Measurements from ENCODE around the gene SLC10A7. TPM values are rescaled to one million over a fixed set of nuclear protein-coding genes. Genes with fewer than 3 reads are reported as not detected.
"Not testable (repeated sequence)": the region's sequence is repeated elsewhere in the genome, so short reads cannot be mapped to it uniquely, and the experiment has no call there.

The SLC10A7 gene
- total RNA-seq, 2 donors from 2014 or later = 10.3 to 14.4 TPM

DNA sequence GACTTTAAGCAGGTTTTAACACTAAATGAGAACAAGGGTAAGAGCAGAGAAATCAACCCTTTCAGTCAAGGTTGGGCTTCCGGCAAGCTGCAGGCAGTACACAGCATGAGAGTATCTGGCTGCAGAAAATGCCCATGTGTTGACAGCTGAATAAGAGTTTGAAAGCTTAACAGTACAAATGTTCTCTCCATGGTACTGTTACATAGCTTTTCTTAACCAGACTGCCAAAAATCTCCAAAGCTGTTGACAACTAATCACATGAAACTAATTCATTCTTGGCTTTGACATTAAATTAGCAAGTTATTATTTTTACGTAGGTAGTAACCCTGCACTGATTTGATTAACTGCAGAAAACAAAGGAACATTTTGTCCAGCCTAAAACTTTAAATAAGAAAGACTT, 153.5 kb downstream of the SLC10A7 start:
- H3K27ac ChIP-seq = no peak overlapping the region
- no peak overlapping the region for H3K4me3 ChIP-seq
- H3K36me3 ChIP-seq = no peaks in the 10 kb centered on the region
- peaks cover 2% of the 10 kb centered on the region for H3K9me3 ChIP-seq
- TF ChIP-seq, protein P1, sequence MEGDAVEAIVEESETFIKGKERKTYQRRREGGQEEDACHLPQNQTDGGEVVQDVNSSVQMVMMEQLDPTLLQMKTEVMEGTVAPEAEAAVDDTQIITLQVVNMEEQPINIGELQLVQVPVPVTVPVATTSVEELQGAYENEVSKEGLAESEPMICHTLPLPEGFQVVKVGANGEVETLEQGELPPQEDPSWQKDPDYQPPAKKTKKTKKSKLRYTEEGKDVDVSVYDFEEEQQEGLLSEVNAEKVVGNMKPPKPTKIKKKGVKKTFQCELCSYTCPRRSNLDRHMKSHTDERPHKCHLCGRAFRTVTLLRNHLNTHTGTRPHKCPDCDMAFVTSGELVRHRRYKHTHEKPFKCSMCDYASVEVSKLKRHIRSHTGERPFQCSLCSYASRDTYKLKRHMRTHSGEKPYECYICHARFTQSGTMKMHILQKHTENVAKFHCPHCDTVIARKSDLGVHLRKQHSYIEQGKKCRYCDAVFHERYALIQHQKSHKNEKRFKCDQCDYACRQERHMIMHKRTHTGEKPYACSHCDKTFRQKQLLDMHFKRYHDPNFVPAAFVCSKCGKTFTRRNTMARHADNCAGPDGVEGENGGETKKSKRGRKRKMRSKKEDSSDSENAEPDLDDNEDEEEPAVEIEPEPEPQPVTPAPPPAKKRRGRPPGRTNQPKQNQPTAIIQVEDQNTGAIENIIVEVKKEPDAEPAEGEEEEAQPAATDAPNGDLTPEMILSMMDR (IDR thresholded peaks at IDR 0.05) = no peak
- ATAC-seq (ENCODE audit: insufficient number of reproducible peaks, low FRiP score, low read depth) = no peak
- H3K27me3 ChIP-seq (replicated peaks; ENCODE audit: insufficient read depth) = no peaks in the 10 kb centered on the region
- peaks cover 3 to 13% of the 10 kb centered on the region in 2 donors for H3K4me1 ChIP-seq (ENCODE audit: control insufficient read depth in 1 of 2, low read depth in 2 of 2)
- DNase-seq (ENCODE audit: low spot score) = no peak

GRCh38 chr4:146367347-146367746, 154.4 kb downstream of the SLC10A7 start:
- DNase-seq (ENCODE audit: low spot score) (no peak), ATAC-seq (ENCODE audit: insufficient number of reproducible peaks, low FRiP score, low read depth) (no peak)
- peaks cover 5% of the 10 kb centered on the region for H3K9me3 ChIP-seq
- TF ChIP-seq, protein P1 (IDR thresholded peaks at IDR 0.05) = no peak
- H3K36me3 ChIP-seq = no peaks in the 10 kb centered on the region
- no peak overlapping the region for H3K27ac ChIP-seq
- no peaks in the 10 kb centered on the region for H3K27me3 ChIP-seq (replicated peaks; ENCODE audit: insufficient read depth)
- no peak overlapping the region for H3K4me3 ChIP-seq
- peaks cover 3 to 13% of the 10 kb centered on the region in 2 donors for H3K4me1 ChIP-seq (ENCODE audit: control insufficient read depth in 1 of 2, low read depth in 2 of 2)

- Histone ChIP-seq H3K9me3 (peaks cover 9% of the 10 kb centered on the region), H3K4me3 (no peak overlapping the region), H3K4me1 (ENCODE audit: control insufficient read depth in 1 of 2, low read depth in 2 of 2) (no peaks in the 10 kb centered on the region), H3K27me3 (replicated peaks; ENCODE audit: insufficient read depth) (no peaks in the 10 kb centered on the region), H3K36me3 (no peaks in the 10 kb centered on the region), H3K27ac (no peak overlapping the region)
- no peak for DNase-seq (ENCODE audit: low spot score)
- ATAC-seq (ENCODE audit: insufficient number of reproducible peaks, low FRiP score, low read depth) = no peak
- TF ChIP-seq, protein P1 (IDR thresholded peaks at IDR 0.05) = no peak
Observed at GRCh38 chr4:146359771-146360170, 162.0 kb downstream of the SLC10A7 start.

DNA sequence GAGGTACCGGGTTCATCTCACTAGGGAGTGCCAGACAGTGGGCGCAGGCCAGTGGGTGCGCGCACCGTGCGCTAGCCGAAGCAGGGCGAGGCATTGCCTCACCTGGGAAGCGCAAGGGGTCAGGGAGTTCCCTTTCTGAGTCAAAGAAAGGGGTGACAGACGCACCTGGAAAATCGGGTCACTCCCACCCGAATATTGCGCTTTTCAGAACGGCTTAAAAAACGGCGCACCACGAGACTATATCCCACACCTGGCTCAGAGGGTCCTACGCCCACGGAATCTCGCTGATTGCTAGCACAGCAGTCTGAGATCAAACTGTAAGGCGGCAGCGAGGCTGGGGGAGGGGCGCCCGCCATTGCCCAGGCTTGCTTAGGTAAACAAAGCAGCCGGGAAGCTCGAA, 171.6 kb downstream of the SLC10A7 start:
- not testable (repeated sequence) for ATAC-seq (ENCODE audit: insufficient number of reproducible peaks, low FRiP score, low read depth); H3K36me3 ChIP-seq; DNase-seq (ENCODE audit: low spot score); H3K27me3 ChIP-seq (replicated peaks; ENCODE audit: insufficient read depth); H3K4me1 ChIP-seq (ENCODE audit: control insufficient read depth in 1 of 2, low read depth in 2 of 2); H3K9me3 ChIP-seq; H3K4me3 ChIP-seq; H3K27ac ChIP-seq

GRCh38 chr4:146349306-146349705, 172.4 kb downstream of the SLC10A7 start:
- Histone ChIP-seq H3K4me1 (ENCODE audit: control insufficient read depth in 1 of 2, low read depth in 2 of 2) (no peaks in the 10 kb centered on the region), H3K27ac (no peak overlapping the region), H3K4me3 (no peak overlapping the region), H3K36me3 (no peaks in the 10 kb centered on the region), H3K9me3 (no peaks in the 10 kb centered on the region), H3K27me3 (replicated peaks; ENCODE audit: insufficient read depth) (no peaks in the 10 kb centered on the region)
- ATAC-seq (ENCODE audit: insufficient number of reproducible peaks, low FRiP score, low read depth) = no peak
- DNase-seq (ENCODE audit: low spot score) = no peak
- TF ChIP-seq, protein P1 (IDR thresholded peaks at IDR 0.05) = no peak

DNA sequence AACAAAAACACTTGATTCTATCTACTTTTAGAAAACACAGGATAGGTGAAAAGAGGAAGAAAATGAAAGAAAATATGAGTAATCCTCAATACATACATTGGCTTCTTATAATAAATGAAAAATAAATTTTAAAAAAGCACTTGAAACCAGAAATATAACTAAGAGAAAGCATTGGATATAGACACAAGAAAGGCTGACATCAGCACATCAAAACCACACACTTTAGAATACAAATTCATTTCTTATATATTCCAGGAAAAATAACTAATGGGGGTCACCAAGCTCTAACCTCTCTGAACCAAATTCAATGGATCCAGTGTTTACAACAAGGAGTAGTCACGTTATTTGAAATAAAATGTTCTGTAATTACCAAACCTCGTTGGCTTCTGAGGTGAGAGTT, 173.9 kb downstream of the SLC10A7 start:
- no peak overlapping the region for H3K27ac ChIP-seq
- DNase-seq (ENCODE audit: low spot score) (no peak), ATAC-seq (ENCODE audit: insufficient number of reproducible peaks, low FRiP score, low read depth) (no peak)
- TF ChIP-seq, protein P1 (IDR thresholded peaks at IDR 0.05) = no peak
- no peak overlapping the region for H3K4me3 ChIP-seq
- no peaks in the 10 kb centered on the region for H3K36me3 ChIP-seq
- no peaks in the 10 kb centered on the region for H3K4me1 ChIP-seq (ENCODE audit: control insufficient read depth in 1 of 2, low read depth in 2 of 2)
- H3K9me3 ChIP-seq = no peaks in the 10 kb centered on the region
- no peaks in the 10 kb centered on the region for H3K27me3 ChIP-seq (replicated peaks; ENCODE audit: insufficient read depth)
